IMR-90 (cell line): ENCODE data around the gene PLA2G4E.

ENCODE experiments used
- CEBPB ChIP-seq: IDR thresholded peaks from 2 replicates; pipeline ENCODE4 v1.6.1; 2012; ENCODE audit warnings: low read depth, low read length, improper control_type of control experiment
- CHD1 ChIP-seq: IDR thresholded peaks from 2 replicates; pipeline ENCODE4 v1.6.1; 2012; ENCODE audit warnings: low read depth, low read length, improper control_type of control experiment
- CTCF ChIP-seq: conservative IDR thresholded peaks from 2 replicates; pipeline ENCODE4 v1.5.1; 2012; ENCODE audit warnings: mild to moderate bottlenecking, low read depth, low read length, improper control_type of control experiment
- FOS ChIP-seq: fragments of 150-350 bp; IDR thresholded peaks from 2 replicates; pipeline ENCODE4 v1.6.1; 2016; ENCODE audit warnings: low read depth, low read length
- MAFK ChIP-seq: IDR thresholded peaks from 2 replicates; pipeline ENCODE4 v1.6.1; 2012; ENCODE audit warnings: low read depth, low read length, improper control_type of control experiment
- MAZ ChIP-seq: IDR thresholded peaks from 2 replicates; pipeline ENCODE4 v1.6.1; 2012; ENCODE audit warnings: low read depth, mild to moderate bottlenecking, low read length, improper control_type of control experiment, moderate library complexity, borderline replicate concordance
- MXI1 ChIP-seq: IDR thresholded peaks from 2 replicates; pipeline ENCODE4 v1.6.1; 2012; ENCODE audit warnings: low read depth, mild to moderate bottlenecking, low read length, moderate library complexity, borderline replicate concordance
- POLR2A ChIP-seq: IDR thresholded peaks from 2 replicates; pipeline ENCODE4 v1.6.1; 2012; ENCODE audit warnings: mild to moderate bottlenecking, low read depth, low read length
- RAD21 ChIP-seq: IDR thresholded peaks from 2 replicates; pipeline ENCODE4 v1.6.1; 2012; ENCODE audit warnings: low read length, improper control_type of control experiment
- RCOR1 ChIP-seq: IDR thresholded peaks from 2 replicates; pipeline ENCODE4 v1.6.1; 2012; ENCODE audit warnings: mild to moderate bottlenecking, low read length, improper control_type of control experiment; ENCODE audit not compliant: insufficient replicate concordance
- RFX5 ChIP-seq: IDR thresholded peaks from 2 replicates; pipeline ENCODE4 v1.8.0; 2012; ENCODE audit warnings: low read depth, mild to moderate bottlenecking, low read length, moderate library complexity
- SMC3 ChIP-seq: fragments of 150-350 bp; IDR thresholded peaks from 2 replicates; pipeline ENCODE4 v1.6.1; 2016; ENCODE audit warnings: low read depth, mild to moderate bottlenecking, antibody characterized with exemption, low read length, moderate library complexity
- TF ChIP-seq, protein P1 (sequence below): fragments of 150-350 bp; IDR thresholded peaks from 2 replicates; pipeline ENCODE4 v1.6.1; 2017; ENCODE audit warnings: mild to moderate bottlenecking, antibody characterized with exemption, low read length, low read depth

- TF ChIP-seq CTCF (no peak), CHD1 (no peak), POLR2A (no peak), MAZ (no peak), SMC3 (no peak), RAD21 (no peak), RFX5 (no peak), CEBPB (no peak), FOS (no peak), MAFK (no peak), RCOR1 (no peak), MXI1 (no peak)
- TF ChIP-seq, protein P1, sequence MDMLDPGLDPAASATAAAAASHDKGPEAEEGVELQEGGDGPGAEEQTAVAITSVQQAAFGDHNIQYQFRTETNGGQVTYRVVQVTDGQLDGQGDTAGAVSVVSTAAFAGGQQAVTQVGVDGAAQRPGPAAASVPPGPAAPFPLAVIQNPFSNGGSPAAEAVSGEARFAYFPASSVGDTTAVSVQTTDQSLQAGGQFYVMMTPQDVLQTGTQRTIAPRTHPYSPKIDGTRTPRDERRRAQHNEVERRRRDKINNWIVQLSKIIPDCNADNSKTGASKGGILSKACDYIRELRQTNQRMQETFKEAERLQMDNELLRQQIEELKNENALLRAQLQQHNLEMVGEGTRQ = no peak
Observed at GRCh38 chr15:41933771-41934170, 87.1 kb downstream of the PLA2G4E start.
